T follicular helper cell (primary cell): ENCODE results near the gene CCNK.
A peak's percentile ranks its signal among the peaks of the same experiment; 100 is the strongest.

Experiments used
- DNase-seq: peaks from one replicate; pipeline ENCODE4 v3.0.0-alpha.2; 2020; ENCODE audit warnings: low read depth

The CCNK gene

DNA sequence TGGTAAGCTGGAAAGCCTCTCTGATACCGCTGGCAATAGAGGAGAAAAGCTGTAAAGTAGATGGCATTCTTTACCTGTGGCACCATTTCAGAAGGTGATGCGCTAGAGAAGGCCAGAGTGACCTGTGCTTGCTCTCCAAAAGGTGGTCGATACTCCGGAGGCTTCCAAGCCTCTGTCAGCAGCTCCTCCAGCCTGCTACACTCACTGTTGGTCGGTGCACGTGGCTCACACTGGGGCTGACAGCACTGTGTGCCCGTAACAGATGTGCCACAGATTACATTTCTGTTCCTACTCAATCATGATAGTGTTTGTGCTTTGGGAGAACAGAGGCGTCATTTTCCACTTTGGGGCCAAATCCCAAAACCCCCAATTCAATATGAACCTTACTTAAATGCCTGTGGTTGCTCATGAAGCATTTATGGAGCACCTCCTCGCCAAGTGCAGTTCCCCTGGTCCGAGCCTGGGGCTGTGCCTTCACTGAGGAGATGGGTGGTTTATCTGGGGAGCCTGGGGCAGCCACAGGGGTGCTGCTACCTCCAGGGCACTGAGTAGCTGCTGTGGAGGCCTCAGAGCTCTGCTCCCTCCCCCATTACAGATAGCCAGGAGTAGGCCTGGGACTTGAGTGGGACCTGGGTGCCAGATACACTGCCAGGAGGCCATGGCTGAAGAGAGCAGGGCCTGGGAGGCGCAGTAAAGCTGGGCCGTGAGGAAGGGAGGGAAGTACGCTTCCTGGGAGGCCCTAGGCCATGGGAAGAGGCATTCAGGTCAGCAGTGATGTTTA is 26.8 kb downstream of the CCNK start:
- DNase-seq = no peak

DNA sequence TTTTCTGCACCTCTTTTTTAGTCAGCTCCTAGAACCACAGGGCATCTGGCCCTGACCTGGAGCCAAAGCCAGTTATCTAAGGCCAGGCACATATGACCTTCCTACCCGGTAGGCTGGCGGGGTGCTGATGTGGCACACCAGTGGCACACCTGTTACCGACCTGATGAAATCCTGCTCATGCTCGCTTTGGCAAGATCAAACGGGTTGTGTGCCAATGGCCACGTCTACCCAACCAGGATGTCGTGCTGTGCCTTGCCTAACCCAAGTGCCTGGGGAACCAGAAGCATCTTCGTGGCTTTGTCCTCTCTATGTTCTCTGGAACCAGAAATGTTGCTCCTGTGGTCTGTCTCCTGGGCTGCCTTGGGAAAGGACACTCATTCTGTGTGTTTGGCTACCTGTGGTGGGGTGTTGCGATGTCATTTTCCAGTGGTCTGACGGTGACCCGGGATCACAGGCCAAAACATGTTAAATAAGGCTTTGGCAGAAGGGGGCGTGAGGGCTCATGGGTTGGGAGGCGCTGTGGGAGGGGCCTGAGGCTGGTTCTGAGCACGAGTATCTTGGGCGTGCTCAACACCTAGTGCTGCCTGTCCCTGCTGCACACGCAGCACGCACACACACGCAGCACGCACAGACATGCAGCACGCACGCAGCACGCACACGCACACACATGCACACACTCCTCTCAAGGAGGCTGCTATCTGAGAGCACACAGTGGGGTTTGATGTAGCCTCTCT is 27.9 kb downstream of the CCNK start:
- no peak for DNase-seq

- DNase-seq = no peak
These were observed 28.8 kb downstream of the CCNK start for GRCh38 chr14:99509871-99510555.

DNA sequence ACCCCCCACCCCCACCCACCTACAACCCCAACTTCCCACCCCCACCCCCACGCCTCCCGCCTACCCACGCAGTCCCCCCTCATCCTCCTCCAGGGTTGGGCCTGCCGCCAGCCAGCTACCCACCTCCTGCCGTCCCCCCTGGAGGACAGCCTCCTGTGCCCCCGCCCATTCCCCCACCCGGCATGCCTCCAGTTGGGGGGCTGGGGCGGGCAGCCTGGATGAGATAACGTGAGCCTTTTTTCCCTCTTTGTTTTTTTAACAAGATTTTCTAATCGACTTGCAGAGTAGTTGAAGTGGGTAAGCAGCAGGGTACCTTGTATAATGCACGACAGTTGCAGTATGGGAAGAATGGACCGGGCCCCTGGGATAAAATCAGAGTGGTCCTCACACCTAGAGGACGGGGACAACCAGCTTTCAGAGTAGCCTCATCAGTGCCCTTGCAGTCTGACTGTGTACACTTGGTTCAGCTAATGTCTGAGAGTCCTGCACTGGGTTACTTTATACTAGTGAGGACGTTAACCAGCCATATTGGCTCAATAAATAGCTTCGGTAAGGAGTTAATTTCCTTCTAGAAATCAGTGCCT is 29.4 kb downstream of the CCNK start:
- no peak for DNase-seq

DNA sequence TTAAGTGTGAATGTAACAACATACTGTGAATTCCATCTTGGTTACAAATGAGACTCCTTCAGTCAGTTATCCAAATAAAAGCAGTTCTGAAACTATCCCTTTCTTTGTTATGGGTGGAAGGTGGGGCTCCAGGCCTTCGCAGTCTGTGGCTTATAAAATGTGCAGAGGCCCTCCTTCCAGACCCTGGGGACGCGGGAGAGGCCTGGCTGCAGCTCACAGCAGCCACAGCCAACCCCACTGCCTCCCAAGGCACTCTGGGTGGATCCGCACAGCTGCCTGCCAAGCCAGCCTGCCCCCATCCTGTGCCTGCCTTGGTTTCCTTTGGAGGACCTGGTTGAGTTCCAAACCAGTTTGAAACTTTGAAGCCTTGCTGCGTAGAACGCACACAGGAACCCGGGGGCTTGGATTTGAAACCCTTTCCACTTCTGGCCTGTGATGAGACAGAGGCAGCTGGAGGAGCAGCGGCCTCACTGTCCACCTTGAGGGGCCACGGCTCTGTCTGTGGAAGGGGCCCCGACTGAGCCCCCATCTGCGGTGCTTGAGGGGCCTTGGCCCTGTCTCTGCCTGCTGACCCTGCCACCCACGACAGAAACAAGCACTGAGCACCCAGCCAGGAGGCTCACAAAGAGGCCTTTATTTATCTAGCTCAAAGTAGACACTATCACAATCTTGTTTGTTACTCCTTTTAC is 30.4 kb downstream of the CCNK start:
- no peak for DNase-seq

GRCh38 chr14:99512110-99512449 is 30.9 kb downstream of the CCNK start:
- DNase-seq = no peak

- DNase-seq = no peak
These were observed 31.5 kb downstream of the CCNK start for GRCh38 chr14:99512571-99513182.

- DNase-seq = no peak
These were observed 32.0 kb downstream of the CCNK start for GRCh38 chr14:99513183-99513694.

GRCh38 chr14:99513946-99514551 is 32.8 kb downstream of the CCNK start:
- no peak for DNase-seq

GRCh38 chr14:99514552-99515300 is 33.5 kb downstream of the CCNK start:
- DNase-seq = no peak

DNA sequence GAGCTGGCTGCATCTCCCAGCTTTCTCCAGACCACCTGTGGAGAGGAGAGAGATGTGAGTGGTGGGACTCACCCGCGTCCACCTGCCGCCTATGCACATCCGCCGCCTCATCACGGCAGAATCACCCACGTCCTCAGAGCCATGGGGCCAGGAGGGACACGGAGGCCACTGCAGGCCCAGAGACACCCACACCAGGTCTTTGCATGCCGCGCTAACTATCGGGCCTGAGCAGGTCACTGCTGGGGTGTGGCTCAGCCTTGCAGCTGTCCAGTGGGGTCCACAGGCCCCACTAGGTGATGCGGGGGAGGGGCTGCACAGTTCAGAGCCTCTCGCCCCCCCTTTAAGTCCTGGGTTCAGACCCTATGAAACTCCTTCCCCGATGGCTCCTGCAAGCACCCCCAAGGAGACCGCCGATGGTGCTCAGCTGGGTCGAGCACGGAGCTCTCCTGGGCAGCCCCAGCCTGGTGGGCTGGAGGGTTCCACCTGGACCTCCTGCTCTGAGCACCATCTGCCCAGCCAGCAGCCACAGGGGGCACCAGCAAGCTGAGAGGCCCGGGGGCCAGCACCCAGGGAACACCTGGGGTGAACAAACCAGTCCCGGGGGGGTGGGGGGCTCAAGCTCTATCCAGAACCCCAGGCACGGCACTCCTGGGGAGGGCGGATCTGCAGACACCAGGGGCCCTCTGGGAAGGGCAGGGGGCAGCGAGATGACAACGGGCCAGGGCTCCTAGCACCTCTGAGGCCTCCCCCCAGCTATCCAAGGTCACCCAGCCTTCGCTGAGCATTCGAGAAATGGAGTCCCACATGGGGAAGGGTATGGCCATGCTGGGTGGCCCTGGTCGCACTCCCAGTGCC is 34.3 kb downstream of the CCNK start:
- DNase-seq = no peak

GRCh38 chr14:99516156-99516870 is 35.1 kb downstream of the CCNK start:
- DNase-seq = no peak

GRCh38 chr14:99516871-99517642 is 35.8 kb downstream of the CCNK start:
- DNase-seq = no peak

GRCh38 chr14:99517643-99518381 is 36.6 kb downstream of the CCNK start:
- DNase-seq = no peak

DNA sequence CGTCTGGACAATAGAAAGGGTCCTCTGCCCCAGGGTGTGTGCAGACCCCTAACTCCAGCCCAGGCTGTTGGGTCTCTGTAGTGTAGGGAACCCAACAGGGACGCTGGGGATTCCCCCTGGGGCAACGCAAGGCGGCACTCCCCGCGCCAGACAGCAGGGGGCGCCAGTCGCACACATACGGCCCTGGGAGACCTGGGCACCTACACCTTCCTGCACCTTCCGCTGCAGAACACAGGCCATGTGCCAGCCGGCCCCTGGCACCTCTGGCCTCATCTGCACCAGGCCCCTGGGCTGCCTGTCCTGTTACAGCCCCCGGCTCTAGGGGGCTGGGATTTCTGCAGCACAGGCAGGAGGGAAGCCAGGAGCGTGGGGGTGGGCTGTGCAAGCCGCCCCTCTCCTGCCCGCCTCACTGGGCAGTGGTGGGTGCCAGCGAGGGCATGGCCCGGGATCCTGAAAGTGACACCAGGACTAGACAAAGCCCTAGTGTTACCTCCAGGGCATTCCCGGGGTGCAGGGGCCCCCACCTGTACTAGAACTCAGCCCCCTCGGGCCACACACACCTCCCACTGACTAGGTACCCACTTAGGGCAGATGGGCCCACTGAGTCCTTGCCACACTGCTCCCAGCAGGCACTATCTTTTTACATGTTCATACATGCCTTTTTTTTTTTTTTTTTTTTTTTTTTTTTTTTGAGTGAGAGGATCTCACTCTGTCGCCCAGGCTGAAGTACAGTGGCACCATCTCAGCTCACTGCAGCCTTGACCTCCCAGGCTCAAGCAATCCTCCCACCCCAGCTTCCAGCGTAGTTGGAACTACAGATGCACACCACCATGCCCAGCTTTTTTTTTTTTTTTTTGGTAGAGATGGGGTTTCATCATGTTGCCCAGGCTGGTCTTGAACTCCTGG is 37.5 kb downstream of the CCNK start:
- peak; percentile 73 for DNase-seq

- DNase-seq = no peak
These were observed 38.2 kb downstream of the CCNK start for GRCh38 chr14:99519347-99519881.
